ENCODE data around the gene KCNC2.

The KCNC2 gene

GRCh38 chr12:75047885-75048525 lies 161.6 kb downstream of the KCNC2 start:
- no peak for DNase-seq

GRCh38 chr12:75042125-75042524 lies 167.5 kb downstream of the KCNC2 start:
- no peak for DNase-seq

- peak; percentile 15 for DNase-seq
Observed at GRCh38 chr12:75041472-75041871, 168.2 kb downstream of the KCNC2 start.

- no peak for DNase-seq
Observed at GRCh38 chr12:75020068-75020557, 189.5 kb downstream of the KCNC2 start.

- no peak for DNase-seq
Observed at GRCh38 chr12:75011120-75011519, 198.5 kb downstream of the KCNC2 start.

GRCh38 chr12:75007133-75007532 lies 202.5 kb downstream of the KCNC2 start:
- no peak for DNase-seq

GRCh38 chr12:75000120-75000519 lies 209.5 kb downstream of the KCNC2 start:
- no peak for DNase-seq

GRCh38 chr12:74999474-74999873 lies 210.2 kb downstream of the KCNC2 start:
- no peak for DNase-seq

Data from NCI-H187 treated with DMSO at 0.1 percent for 48 hours (cell line).